HepG2 (cell line): ENCODE results near the gene CPN1. TPM values are rescaled to one million over a fixed set of nuclear protein-coding genes. Genes with fewer than 3 reads are reported as not detected.

Experiments
- AGO2 ChIP-seq: fragments of 200-400 bp; formaldehyde crosslinking; optimal IDR thresholded peaks from 2 replicates; pipeline ENCODE3; 2017; ENCODE audit warnings: mild to moderate bottlenecking, low read depth, low read length, moderate library complexity
- AKNA ChIP-seq: sonication (generic); formaldehyde crosslinking; IDR thresholded peaks from 2 replicates; pipeline ENCODE4 v1.4.0; 2020; ENCODE audit warnings: missing genetic modification reagents, borderline replicate concordance
- BCLAF1 ChIP-seq: fragments of 450-650 bp; IDR thresholded peaks from 2 replicates; pipeline ENCODE4 v1.6.1; 2017; ENCODE audit warnings: mild to moderate bottlenecking
- EP300 ChIP-seq, 3 experiments: sonication (generic) in 1 of 3; formaldehyde crosslinking in 1 of 3; IDR thresholded peaks; 2 replicates each; pipeline versions ENCODE4 v1.5.1 to v1.6.1; 2011 to 2020; ENCODE audit warnings: low read depth in 2 of 3, low read length in 2 of 3, borderline replicate concordance in 1 of 3, improper control_type of control experiment in 1 of 3, mild to moderate bottlenecking in 1 of 3, missing genetic modification reagents in 1 of 3, moderate library complexity in 1 of 3
- FOXK1 ChIP-seq: sonication (generic); formaldehyde crosslinking; IDR thresholded peaks from 2 replicates; pipeline ENCODE4 v1.4.0; 2020; ENCODE audit warnings: low read depth, missing genetic modification reagents, borderline replicate concordance
- FOXP4 ChIP-seq: sonication (generic); formaldehyde crosslinking; IDR thresholded peaks from 2 replicates; pipeline ENCODE4 v1.4.0; 2020; ENCODE audit warnings: missing genetic modification reagents
- HIVEP1 ChIP-seq: sonication (generic); formaldehyde crosslinking; IDR thresholded peaks from 2 replicates; pipeline ENCODE4 v1.4.0; 2020; ENCODE audit warnings: mild to moderate bottlenecking, missing genetic modification reagents
- RERE ChIP-seq: IDR thresholded peaks from 2 replicates; pipeline ENCODE4 v1.6.1; 2016; ENCODE audit warnings: low read depth, missing genetic modification reagents, missing compliant biosample characterization
- SAP130 ChIP-seq: IDR thresholded peaks from 2 replicates; pipeline ENCODE4 v1.6.1; 2016; ENCODE audit warnings: low read depth
- TCF7 ChIP-seq: sonication (generic); IDR thresholded peaks from 2 replicates; pipeline ENCODE4 v1.6.1; 2016; ENCODE audit warnings: antibody characterized with exemption, low read depth
- ZMYM4 ChIP-seq: sonication (generic); formaldehyde crosslinking; IDR thresholded peaks from 2 replicates; pipeline ENCODE4 v1.8.1; 2023; ENCODE audit warnings: mild to moderate bottlenecking, missing genetic modification reagents
- ZSCAN30 ChIP-seq: sonication (generic); formaldehyde crosslinking; IDR thresholded peaks from 2 replicates; pipeline ENCODE4 v1.5.0; 2020; ENCODE audit warnings: mild to moderate bottlenecking, missing genetic modification reagents
- polyA plus RNA-seq, 8 experiments: library from polyadenylated mRNA; depleted of rRNA in 3 of 8; stranded (reverse) in 7 of 8; unstranded in 1 of 8; fragments of >200 nt; fragmentation: Illumina TruSeq in 4 of 8; extraction: Trizol in 4 of 8; gene quantifications; 2 replicates each; pipeline versions ENCODE4 v1.2.1 to v1.2.3, GENCODE V29; 2011 to 2016; ENCODE audit warnings: low read depth in 4 of 8, missing spikeins in 1 of 8, mixed read lengths in 1 of 8; ENCODE audit not compliant: insufficient read depth in 1 of 8
- total RNA-seq, 5 experiments: library from RNA; depleted of rRNA; stranded (reverse); fragments of >200 nt; fragmentation: Illumina TruSeq; extraction: Trizol; gene quantifications; 2 replicates each; pipeline ENCODE4 v1.2.3, GENCODE V29; 2016; ENCODE audit warnings: low read depth in 1 of 5

Gene CPN1
- total and polyA plus RNA-seq, 2 of the 13 experiments (the other 11 are each of a cell fraction or from before 2014, with no cell fraction given) = 17.3 to 35.1 TPM

- TF ChIP-seq RERE (CRISPR knock-in tag) = 0 out of 2 replicates have a peak, but pooled peaks have one; percentile 27
- TF ChIP-seq HIVEP1 (CRISPR knock-in tag) = no peak
- TF ChIP-seq TCF7 = 0 out of 2 replicates have a peak, but pooled peaks have one; percentile 27
- TF ChIP-seq FOXK1 (CRISPR knock-in tag) = peak; percentile 41; the same call in 1 of the 2 replicates
- no peak for TF ChIP-seq BCLAF1
- TF ChIP-seq AKNA (CRISPR knock-in tag) = no peak
- TF ChIP-seq FOXP4 = peak; percentile 76
- TF ChIP-seq ZMYM4 = 0 out of 2 replicates have a peak, but pooled peaks have one; percentile 17
- TF ChIP-seq ZSCAN30 (CRISPR knock-in tag) = no peak
- TF ChIP-seq EP300 (IDR thresholded peaks at IDR 0.05; ENCODE audit: low read depth in 2 of 2, low read length in 2 of 2) = peak in 1 of 2 experiments; percentile 52; a peak in 1 of 4 replicates
- TF ChIP-seq EP300 (CRISPR knock-in tag; IDR thresholded peaks at IDR 0.05; ENCODE audit: borderline replicate concordance) = no peak
- peak; percentile 53 for TF ChIP-seq SAP130 (CRISPR knock-in tag)
- no peak for TF ChIP-seq AGO2
These were observed 3.9 kb upstream of the CPN1 start (continued) for GRCh38 chr10:100085596-100085995.
